ENCODE data around the gene CCDC171. TPM values are rescaled to one million over a fixed set of nuclear protein-coding genes. Genes with fewer than 3 reads are reported as not detected.

Gene CCDC171
- total and polyA plus RNA-seq, 4 donors, result 0.13 to 1.1 (median 0.43) TPM

DNA sequence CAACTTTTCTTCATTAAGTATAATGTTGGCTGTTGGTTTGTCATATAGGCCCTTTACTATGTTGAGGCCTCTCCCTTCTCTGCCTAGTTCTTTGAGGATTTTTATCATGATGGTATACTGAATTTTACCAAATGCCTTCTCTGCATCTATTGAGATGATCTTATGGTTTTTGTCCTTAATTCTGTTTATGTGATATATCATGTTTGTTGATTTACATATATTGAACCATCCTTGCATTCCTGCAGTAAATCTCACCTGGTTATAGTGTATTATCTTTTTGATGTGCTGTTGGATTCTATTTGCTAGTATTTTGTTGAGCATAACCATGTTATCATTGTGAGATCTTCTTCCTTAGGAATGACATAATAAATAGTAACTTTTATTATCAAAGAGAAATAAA is 362.9 kb downstream of the CCDC171 start:
- Histone ChIP-seq H3K9me3 (ENCODE audit: control insufficient read depth in 4 of 4, low read length in 3 of 4) (peaks cover 0 to 8% (median 5%) of the 10 kb centered on the region in 4 donors), H3K4me3 (ENCODE audit: low read depth in 1 of 3, low read length in 3 of 3) (no peak overlapping the region), H3K36me3 (ENCODE audit: control insufficient read depth in 4 of 4, insufficient read depth in 3 of 4, low read depth in 1 of 4, low read length in 3 of 4) (no peaks in the 10 kb centered on the region), H3K27ac (ENCODE audit: low read depth in 1 of 2, low read length in 2 of 2) (no peak overlapping the region), H3K4me1 (ENCODE audit: control insufficient read depth in 4 of 4, insufficient read depth in 4 of 4, low read length in 3 of 4) (no peaks in the 10 kb centered on the region), H3K27me3 (ENCODE audit: control insufficient read depth in 4 of 4, insufficient read depth in 4 of 4, low read length in 3 of 4) (no peaks in the 10 kb centered on the region), H3K9ac (ENCODE audit: low read depth in 1 of 2, low read length in 2 of 2) (no peak overlapping the region)
- TF ChIP-seq, protein P1, sequence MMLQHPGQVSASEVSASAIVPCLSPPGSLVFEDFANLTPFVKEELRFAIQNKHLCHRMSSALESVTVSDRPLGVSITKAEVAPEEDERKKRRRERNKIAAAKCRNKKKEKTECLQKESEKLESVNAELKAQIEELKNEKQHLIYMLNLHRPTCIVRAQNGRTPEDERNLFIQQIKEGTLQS (IDR thresholded peaks at IDR 0.05), result no peak
- TF ChIP-seq HNF4A (conservative IDR thresholded peaks at IDR 0.05), result no peak
- no peak for TF ChIP-seq YY1 (IDR thresholded peaks at IDR 0.05)
- TF ChIP-seq HNF4G (IDR thresholded peaks at IDR 0.05), result no peak
- TF ChIP-seq, protein P2, sequence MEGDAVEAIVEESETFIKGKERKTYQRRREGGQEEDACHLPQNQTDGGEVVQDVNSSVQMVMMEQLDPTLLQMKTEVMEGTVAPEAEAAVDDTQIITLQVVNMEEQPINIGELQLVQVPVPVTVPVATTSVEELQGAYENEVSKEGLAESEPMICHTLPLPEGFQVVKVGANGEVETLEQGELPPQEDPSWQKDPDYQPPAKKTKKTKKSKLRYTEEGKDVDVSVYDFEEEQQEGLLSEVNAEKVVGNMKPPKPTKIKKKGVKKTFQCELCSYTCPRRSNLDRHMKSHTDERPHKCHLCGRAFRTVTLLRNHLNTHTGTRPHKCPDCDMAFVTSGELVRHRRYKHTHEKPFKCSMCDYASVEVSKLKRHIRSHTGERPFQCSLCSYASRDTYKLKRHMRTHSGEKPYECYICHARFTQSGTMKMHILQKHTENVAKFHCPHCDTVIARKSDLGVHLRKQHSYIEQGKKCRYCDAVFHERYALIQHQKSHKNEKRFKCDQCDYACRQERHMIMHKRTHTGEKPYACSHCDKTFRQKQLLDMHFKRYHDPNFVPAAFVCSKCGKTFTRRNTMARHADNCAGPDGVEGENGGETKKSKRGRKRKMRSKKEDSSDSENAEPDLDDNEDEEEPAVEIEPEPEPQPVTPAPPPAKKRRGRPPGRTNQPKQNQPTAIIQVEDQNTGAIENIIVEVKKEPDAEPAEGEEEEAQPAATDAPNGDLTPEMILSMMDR (IDR thresholded peaks at IDR 0.05; ENCODE audit: low read depth, low read length, missing input control), result no peak
- TF ChIP-seq SP1 (IDR thresholded peaks at IDR 0.05), result no peak
- TF ChIP-seq, protein P3, sequence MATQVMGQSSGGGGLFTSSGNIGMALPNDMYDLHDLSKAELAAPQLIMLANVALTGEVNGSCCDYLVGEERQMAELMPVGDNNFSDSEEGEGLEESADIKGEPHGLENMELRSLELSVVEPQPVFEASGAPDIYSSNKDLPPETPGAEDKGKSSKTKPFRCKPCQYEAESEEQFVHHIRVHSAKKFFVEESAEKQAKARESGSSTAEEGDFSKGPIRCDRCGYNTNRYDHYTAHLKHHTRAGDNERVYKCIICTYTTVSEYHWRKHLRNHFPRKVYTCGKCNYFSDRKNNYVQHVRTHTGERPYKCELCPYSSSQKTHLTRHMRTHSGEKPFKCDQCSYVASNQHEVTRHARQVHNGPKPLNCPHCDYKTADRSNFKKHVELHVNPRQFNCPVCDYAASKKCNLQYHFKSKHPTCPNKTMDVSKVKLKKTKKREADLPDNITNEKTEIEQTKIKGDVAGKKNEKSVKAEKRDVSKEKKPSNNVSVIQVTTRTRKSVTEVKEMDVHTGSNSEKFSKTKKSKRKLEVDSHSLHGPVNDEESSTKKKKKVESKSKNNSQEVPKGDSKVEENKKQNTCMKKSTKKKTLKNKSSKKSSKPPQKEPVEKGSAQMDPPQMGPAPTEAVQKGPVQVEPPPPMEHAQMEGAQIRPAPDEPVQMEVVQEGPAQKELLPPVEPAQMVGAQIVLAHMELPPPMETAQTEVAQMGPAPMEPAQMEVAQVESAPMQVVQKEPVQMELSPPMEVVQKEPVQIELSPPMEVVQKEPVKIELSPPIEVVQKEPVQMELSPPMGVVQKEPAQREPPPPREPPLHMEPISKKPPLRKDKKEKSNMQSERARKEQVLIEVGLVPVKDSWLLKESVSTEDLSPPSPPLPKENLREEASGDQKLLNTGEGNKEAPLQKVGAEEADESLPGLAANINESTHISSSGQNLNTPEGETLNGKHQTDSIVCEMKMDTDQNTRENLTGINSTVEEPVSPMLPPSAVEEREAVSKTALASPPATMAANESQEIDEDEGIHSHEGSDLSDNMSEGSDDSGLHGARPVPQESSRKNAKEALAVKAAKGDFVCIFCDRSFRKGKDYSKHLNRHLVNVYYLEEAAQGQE (IDR thresholded peaks at IDR 0.05), result no peak
- TF ChIP-seq TAF1 (conservative IDR thresholded peaks at IDR 0.05), result no peak
- no peak for DNase-seq (ENCODE audit: low spot score)

DNA sequence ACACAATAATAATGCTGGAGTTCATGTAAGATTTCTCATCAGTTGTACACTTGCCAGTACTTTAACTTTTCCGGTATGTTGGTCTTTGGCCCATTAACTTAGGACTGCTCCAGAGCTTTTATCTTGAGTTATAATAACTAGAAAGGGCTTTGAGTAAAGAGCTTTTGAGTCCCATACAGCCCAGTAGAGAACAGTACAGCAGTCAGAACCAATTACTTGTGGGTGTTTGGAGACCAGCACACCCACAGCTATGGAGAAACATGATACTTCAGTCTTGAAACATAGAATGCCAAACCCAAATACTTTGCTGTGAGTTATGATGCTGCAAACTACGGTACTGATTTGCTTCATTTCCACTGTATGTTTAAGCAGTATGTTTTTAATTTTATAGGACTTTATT is 374.3 kb downstream of the CCDC171 start:
- Histone ChIP-seq H3K27me3 (ENCODE audit: control insufficient read depth in 4 of 4, insufficient read depth in 4 of 4, low read length in 3 of 4) (no peaks in the 10 kb centered on the region), H3K9ac (ENCODE audit: low read depth in 1 of 2, low read length in 2 of 2) (no peak overlapping the region), H3K27ac (ENCODE audit: low read depth in 1 of 2, low read length in 2 of 2) (no peak overlapping the region), H3K4me3 (ENCODE audit: low read depth in 1 of 3, low read length in 3 of 3) (no peak overlapping the region), H3K36me3 (ENCODE audit: control insufficient read depth in 4 of 4, insufficient read depth in 3 of 4, low read depth in 1 of 4, low read length in 3 of 4) (no peaks in the 10 kb centered on the region), H3K9me3 (ENCODE audit: control insufficient read depth in 4 of 4, low read length in 3 of 4) (no peaks in the 10 kb centered on the region), H3K4me1 (ENCODE audit: control insufficient read depth in 4 of 4, insufficient read depth in 4 of 4, low read length in 3 of 4) (no peaks in the 10 kb centered on the region)
- 88% methylated on average over 2 of the region's 2 CpGs for WGBS
- TF ChIP-seq TAF1 (conservative IDR thresholded peaks at IDR 0.05), result no peak
- TF ChIP-seq RAD21 (IDR thresholded peaks at IDR 0.05), result no peak
- TF ChIP-seq RXRA (IDR thresholded peaks at IDR 0.05), result no peak
- TF ChIP-seq, protein P1 (IDR thresholded peaks at IDR 0.05), result no peak
- TF ChIP-seq, protein P4, sequence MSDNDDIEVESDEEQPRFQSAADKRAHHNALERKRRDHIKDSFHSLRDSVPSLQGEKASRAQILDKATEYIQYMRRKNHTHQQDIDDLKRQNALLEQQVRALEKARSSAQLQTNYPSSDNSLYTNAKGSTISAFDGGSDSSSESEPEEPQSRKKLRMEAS (IDR thresholded peaks at IDR 0.05), result no peak
- no peak for TF ChIP-seq HNF4G (IDR thresholded peaks at IDR 0.05)
- TF ChIP-seq, protein P3 (IDR thresholded peaks at IDR 0.05), result no peak
- TF ChIP-seq NR2F2 (IDR thresholded peaks at IDR 0.05), result no peak
- TF ChIP-seq EGR1 (IDR thresholded peaks at IDR 0.05; ENCODE audit: low read depth in 2 of 2), result no peak
- TF ChIP-seq, protein P5, sequence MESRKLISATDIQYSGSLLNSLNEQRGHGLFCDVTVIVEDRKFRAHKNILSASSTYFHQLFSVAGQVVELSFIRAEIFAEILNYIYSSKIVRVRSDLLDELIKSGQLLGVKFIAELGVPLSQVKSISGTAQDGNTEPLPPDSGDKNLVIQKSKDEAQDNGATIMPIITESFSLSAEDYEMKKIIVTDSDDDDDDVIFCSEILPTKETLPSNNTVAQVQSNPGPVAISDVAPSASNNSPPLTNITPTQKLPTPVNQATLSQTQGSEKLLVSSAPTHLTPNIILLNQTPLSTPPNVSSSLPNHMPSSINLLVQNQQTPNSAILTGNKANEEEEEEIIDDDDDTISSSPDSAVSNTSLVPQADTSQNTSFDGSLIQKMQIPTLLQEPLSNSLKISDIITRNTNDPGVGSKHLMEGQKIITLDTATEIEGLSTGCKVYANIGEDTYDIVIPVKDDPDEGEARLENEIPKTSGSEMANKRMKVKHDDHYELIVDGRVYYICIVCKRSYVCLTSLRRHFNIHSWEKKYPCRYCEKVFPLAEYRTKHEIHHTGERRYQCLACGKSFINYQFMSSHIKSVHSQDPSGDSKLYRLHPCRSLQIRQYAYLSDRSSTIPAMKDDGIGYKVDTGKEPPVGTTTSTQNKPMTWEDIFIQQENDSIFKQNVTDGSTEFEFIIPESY (IDR thresholded peaks at IDR 0.05), result no peak
- TF ChIP-seq SP1 (IDR thresholded peaks at IDR 0.05), result no peak
- no peak for TF ChIP-seq GABPA (IDR thresholded peaks at IDR 0.05 in 1 of 2, conservative IDR thresholded peaks at IDR 0.05 in 1 of 2)
- no peak for TF ChIP-seq HNF4A (conservative IDR thresholded peaks at IDR 0.05)
- no peak for TF ChIP-seq FOXA1 (IDR thresholded peaks at IDR 0.05)
- no peak for TF ChIP-seq FOXA2 (IDR thresholded peaks at IDR 0.05)
- DNase-seq (ENCODE audit: low spot score), result no peak

Data from liver (tissue), 9 donors.